K562 (cell line): ENCODE results near the gene MEGF10. TPM values are rescaled to one million over a fixed set of nuclear protein-coding genes. Genes with fewer than 3 reads are reported as not detected.

Source experiments
- ATAC-seq: fragments of 200-7000 bp; cut with Tn5 transposase; 3 replicates; pipeline ENCODE4 v1.9.1; 2020; ENCODE audit warnings: moderate library complexity
- BruUV-seq: library from RNA; stranded (reverse); fragments of 400-500 nt; replicated peaks from 2 replicates; lab custom pipeline; 2021; lab: Mats Ljungman, UMichigan
- CTCF ChIA-PET: fragments of 300-600 bp; formaldehyde crosslinking; extraction: SDS; loops from one replicate; lab custom pipeline; 2021; ENCODE audit warnings: low intra/inter-chr PET ratio; lab: Yijun Ruan, JAX
- POLR2A ChIA-PET: fragments of 300-600, 350-650 bp; sonication (Branson Sonifier 250); formaldehyde crosslinking; extraction: SDS; loops from one replicate; lab custom pipeline; 2021; ENCODE audit warnings: antibody characterized with exemption, inconsistent platforms; lab: Yijun Ruan, JAX
- DNase-seq, 4 experiments: peaks; one replicate each; pipeline versions ENCODE4 v3.0.0 to v3.0.0-alpha.2; 2011 to 2018; ENCODE audit warnings: low spot score in 3 of 4, mixed read lengths in 3 of 4; ENCODE audit errors: extremely low read depth in 1 of 4
- FAIRE-seq: peaks from 2 replicates; lab custom pipeline; 2011; peaks lifted over from hg19 to GRCh38; lab: Jason Lieb, UNC
- H2AFZ ChIP-seq: 2 replicates; pipeline ENCODE4 v1.6.0; 2011; ENCODE audit warnings: low read depth, low read length, control low read depth, inconsistent platforms
- H3K27ac ChIP-seq: fragments of 200-600 bp; 3 replicates; pipeline ENCODE4 v1.8.0; 2011; ENCODE audit warnings: low read depth, mild to moderate bottlenecking, control low read depth, inconsistent platforms, low read length, moderate library complexity, mixed read lengths; ENCODE audit errors: extremely low read depth
- H3K27me3 ChIP-seq, 2 experiments: fragments of 300-600 bp in 1 of 2; 2 replicates in 1 of 2; 3 replicates in 1 of 2; pipeline versions ENCODE4 v1.6.0 to v1.8.0; 2011; ENCODE audit warnings: inconsistent platforms in 2 of 2, low read length in 2 of 2, mild to moderate bottlenecking in 1 of 2, mixed read lengths in 1 of 2, moderate library complexity in 1 of 2; ENCODE audit not compliant: control insufficient read depth in 2 of 2, insufficient read depth in 2 of 2
- H3K36me3 ChIP-seq: fragments of 300-600 bp; 3 replicates; pipeline ENCODE4 v1.8.0; 2011; ENCODE audit warnings: mild to moderate bottlenecking, low read length, inconsistent platforms; ENCODE audit not compliant: control insufficient read depth, insufficient read depth
- H3K4me1 ChIP-seq, 2 experiments: fragments of 200-600 bp in 1 of 2; replicated peaks in 1 of 2; 2 replicates in 1 of 2; 3 replicates in 1 of 2; pipeline versions ENCODE4 v1.5.1 to v1.8.0; 2011; ENCODE audit warnings: inconsistent platforms in 2 of 2, low read length in 2 of 2, mild to moderate bottlenecking in 1 of 2, mixed read lengths in 1 of 2, moderate library complexity in 1 of 2; ENCODE audit not compliant: control insufficient read depth in 2 of 2, insufficient read depth in 2 of 2
- H3K4me2 ChIP-seq: 2 replicates; pipeline ENCODE4 v1.6.1; 2011; ENCODE audit warnings: low read length, control low read depth, inconsistent platforms, mixed read lengths; ENCODE audit not compliant: insufficient read depth
- H3K4me3 ChIP-seq: fragments of 200-600 bp; sonication (generic), shearing (Covaris generic); 2 replicates; pipeline ENCODE4 v1.5.1; 2016; ENCODE audit warnings: control low read depth, inconsistent platforms
- H3K79me2 ChIP-seq: fragments of 200-600 bp; 3 replicates; pipeline ENCODE4 v1.8.0; 2011; ENCODE audit warnings: low read length, inconsistent platforms; ENCODE audit not compliant: control insufficient read depth, insufficient read depth
- H3K9ac ChIP-seq, 2 experiments: 2 replicates each; pipeline versions ENCODE4 v1.6.0 to v1.6.1; 2011; ENCODE audit warnings: low read depth in 2 of 2, low read length in 2 of 2, control low read depth in 1 of 2, inconsistent platforms in 1 of 2, mild to moderate bottlenecking in 1 of 2, mixed read lengths in 1 of 2; ENCODE audit not compliant: insufficient read depth in 1 of 2
- H3K9me1 ChIP-seq: one replicate; pipeline ENCODE4 v1.6.0; 2011; ENCODE audit warnings: inconsistent platforms, mild to moderate bottlenecking, low read length, moderate library complexity; ENCODE audit not compliant: control insufficient read depth, insufficient read depth
- H3K9me3 ChIP-seq: replicated peaks from 2 replicates; pipeline ENCODE4 v1.5.1; 2011; ENCODE audit warnings: low read depth, low read length, inconsistent platforms; ENCODE audit not compliant: control insufficient read depth, insufficient read depth
- H4K20me1 ChIP-seq: replicated peaks from 2 replicates; pipeline ENCODE4 v1.6.1; 2011; ENCODE audit warnings: low read length, inconsistent platforms, mixed read lengths; ENCODE audit not compliant: control insufficient read depth, insufficient read depth
- C11orf30 ChIP-seq: fragments of 450-650 bp; IDR thresholded peaks from 2 replicates; pipeline ENCODE4 v1.6.1; 2016; ENCODE audit warnings: low read depth, mild to moderate bottlenecking
- CREBBP ChIP-seq: IDR thresholded peaks from one replicate; pipeline ENCODE4 v1.6.1; 2012; ENCODE audit warnings: low read depth, mild to moderate bottlenecking, control low read depth, inconsistent platforms, low read length
- CTCF ChIP-seq, 3 experiments: IDR thresholded peaks in 2 of 3; conservative IDR thresholded peaks in 1 of 3; 2 replicates each; pipeline ENCODE4 v1.5.1; 2011 to 2012; ENCODE audit warnings: low read length in 3 of 3, mild to moderate bottlenecking in 3 of 3, control low read depth in 2 of 3, improper control_type of control experiment in 1 of 3, inconsistent platforms in 1 of 3, low read depth in 1 of 3, mixed read lengths in 1 of 3, moderate library complexity in 1 of 3; ENCODE audit not compliant: insufficient read depth in 2 of 3
- HNRNPUL1 ChIP-seq: fragments of 200-400 bp; formaldehyde crosslinking; IDR thresholded peaks from 2 replicates; pipeline ENCODE4 v1.6.1; 2017; ENCODE audit warnings: low read length
- MAFK ChIP-seq: IDR thresholded peaks from 2 replicates; pipeline ENCODE4 v1.6.1; 2011; ENCODE audit warnings: low read length, improper control_type of control experiment
- MAZ ChIP-seq, 2 experiments: fragments of 450-650 bp in 1 of 2; sonication (generic) in 1 of 2; formaldehyde crosslinking; IDR thresholded peaks in 1 of 2; conservative IDR thresholded peaks in 1 of 2; 2 replicates each; pipeline versions ENCODE4 v1.4.0 to v1.5.0; 2020; ENCODE audit warnings: mild to moderate bottlenecking in 1 of 2, missing genetic modification reagents in 1 of 2
- PHF21A ChIP-seq: fragments of 450-650 bp; IDR thresholded peaks from 2 replicates; pipeline ENCODE4 v1.6.1; 2017; ENCODE audit warnings: low read depth, borderline replicate concordance
- RAD21 ChIP-seq, 2 experiments: fragments of 250-450 bp in 1 of 2; fragments of 450-650 bp in 1 of 2; sonication (Bioruptor Pico) in 1 of 2; formaldehyde crosslinking in 1 of 2; IDR thresholded peaks in 1 of 2; conservative IDR thresholded peaks in 1 of 2; 2 replicates each; pipeline versions ENCODE4 v1.4.0 to v1.8.0; 2020 to 2022; ENCODE audit warnings: mild to moderate bottlenecking in 2 of 2, moderate library complexity in 1 of 2
- RFX7 ChIP-seq: fragments of 250-450 bp; sonication (Bioruptor Pico); IDR thresholded peaks from 2 replicates; pipeline ENCODE4 v1.5.1; 2021; ENCODE audit warnings: mild to moderate bottlenecking
- RHOXF2B ChIP-seq: fragments of 250-450 bp; sonication (Bioruptor Pico); conservative IDR thresholded peaks from 2 replicates; pipeline ENCODE4 v1.5.1; 2021
- ZBED1 ChIP-seq: IDR thresholded peaks from 2 replicates; pipeline ENCODE4 v1.6.1; 2014
- WGBS: fragments of 100-300 bp; shearing (Covaris generic); methylation state at CpG from one replicate; pipeline ENCODE4 v1.1.6; 2016; ENCODE audit warnings: low coverage, mixed read lengths; ENCODE audit not compliant: insufficient coverage; ENCODE audit errors: missing lambda C conversion rate; 5-methylcytosine and 5-hydroxymethylcytosine counted together
- in situ Hi-C: fragments of 300-500 bp; cut with MboI; formaldehyde crosslinking; loops from 4 replicates; pipeline ENCODE4 v1.15.0; 2018; ENCODE audit warnings: inconsistent platforms, mixed read lengths
- intact Hi-C: fragments of 100-400 bp; cut with micrococcal nuclease; formaldehyde crosslinking; loops from 2 replicates; pipeline ENCODE4 v1.14.2; 2022
- polyA plus RNA-seq, 8 experiments: library from polyadenylated mRNA; depleted of rRNA in 4 of 8; stranded (reverse) in 5 of 8; unstranded in 3 of 8; fragments of >200 nt; fragmentation: Nextera tagmentation in 2 of 8; fragmentation: Illumina TruSeq in 1 of 8; extraction: Ambion mirVana in 2 of 8; extraction: Trizol in 1 of 8; gene quantifications; 2 replicates each; pipeline versions ENCODE4 v1.2.1 to v1.2.3, GENCODE V29; 2011 to 2014; ENCODE audit warnings: inconsistent platforms in 1 of 8, missing spikeins in 1 of 8
- total RNA-seq, 7 experiments: library from RNA; depleted of rRNA in 6 of 7; stranded (reverse); fragments of >200 nt in 6 of 7; fragmentation: Illumina TruSeq in 2 of 7; extraction: Trizol in 2 of 7; gene quantifications; 2 replicates each; pipeline versions ENCODE4 v1.2.1 to v1.2.3, GENCODE V29; 2011 to 2021; ENCODE audit warnings: low replicate concordance in 1 of 7
- TF ChIP-seq, protein P1 (sequence below): fragments of 250-450 bp; sonication (Bioruptor Pico); IDR thresholded peaks from 2 replicates; pipeline ENCODE4 v1.9.0; 2021; ENCODE audit warnings: mild to moderate bottlenecking

The MEGF10 gene
- total and polyA plus RNA-seq, 9 of the 15 experiments (the other 6 are each of a cell fraction or from before 2014, with no cell fraction given), result 0.07 TPM; not detected in 8

- ATAC-seq (no peak), DNase-seq (peak in 1 of 4 experiments; percentile 5), FAIRE-seq (peak; percentile 11)
- Histone ChIP-seq H2AFZ (no peak overlapping the region), H3K4me2 (no peak overlapping the region), H3K4me3 (no peak overlapping the region), H3K9me3 (no peaks in the 10 kb centered on the region), H3K27ac (no peak overlapping the region), H3K27me3 (peaks cover 3 to 6% of the 10 kb centered on the region in 2 experiments; a peak in 2 of 5 replicates), H4K20me1 (no peaks in the 10 kb centered on the region; the same call in 1 of the 2 replicates), H3K9ac (no peak overlapping the region), H3K4me1 (no peaks in the 10 kb centered on the region), H3K9me1 (no peaks in the 10 kb centered on the region), H3K79me2 (no peaks in the 10 kb centered on the region), H3K36me3 (no peaks in the 10 kb centered on the region)
- intact Hi-C loops (loop anchor here (5.0 kb wide), 1 partner anchor 150 kb away; the partner anchor contains the start of gene MEGF10), in situ Hi-C loops (no loop called here)
- ChIA-PET CTCF (interaction anchor here (0.6 to 0.9 kb wide), 5 partner anchors 51 to 896 kb away, joined by 3 read pairs; no protein-coding TSS in a partner anchor), POLR2A (no interaction called here)
- WGBS, result 0% methylated on average over 4 of the region's 4 CpGs
- no TSS peak for BruUV-seq
- TF ChIP-seq MAFK (no peak), PHF21A (no peak), CREBBP (no peak), ZBED1 (no peak), MAZ (CRISPR knock-in tag; conservative IDR thresholded peaks at IDR 0.05 in 1 of 2, IDR thresholded peaks at IDR 0.05 in 1 of 2) (no peak), CTCF (IDR thresholded peaks at IDR 0.05 in 2 of 3, conservative IDR thresholded peaks at IDR 0.05 in 1 of 3; ENCODE audit: insufficient read depth in 2 of 3, low read depth in 1 of 3, low read length in 3 of 3) (peak in 2 of 3 experiments; percentile 17 to 53; a peak in 3 of 6 replicates), RHOXF2B (no peak), HNRNPUL1 (no peak), C11orf30 (no peak), RFX7 (CRISPR knock-in tag) (no peak), RAD21 (CRISPR knock-in tag; conservative IDR thresholded peaks at IDR 0.05 in 1 of 2, IDR thresholded peaks at IDR 0.05 in 1 of 2) (peak; percentile 57 to 59)
- TF ChIP-seq, protein P1, sequence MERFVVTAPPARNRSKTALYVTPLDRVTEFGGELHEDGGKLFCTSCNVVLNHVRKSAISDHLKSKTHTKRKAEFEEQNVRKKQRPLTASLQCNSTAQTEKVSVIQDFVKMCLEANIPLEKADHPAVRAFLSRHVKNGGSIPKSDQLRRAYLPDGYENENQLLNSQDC (CRISPR knock-in tag), result no peak
Measured at GRCh38 chr5:127441799-127442484, 151.3 kb downstream of the MEGF10 start.
